HEK293 (cell line): ENCODE measurements around the gene ACACB.
A peak's percentile ranks its signal among the peaks of the same experiment; 100 is the strongest.

Source experiments
- GLIS1 ChIP-seq: fragments of 450-650 bp; formaldehyde crosslinking; IDR thresholded peaks from 2 replicates; pipeline ENCODE4 v1.5.1; 2016; ENCODE audit warnings: missing biosample characterization, missing genetic modification characterization
- KLF10 ChIP-seq: fragments of 450-650 bp; IDR thresholded peaks from 2 replicates; pipeline ENCODE4 v1.5.1; 2018; ENCODE audit warnings: missing biosample characterization, mild to moderate bottlenecking, missing genetic modification characterization
- KLF16 ChIP-seq: fragments of 450-650 bp; formaldehyde crosslinking; IDR thresholded peaks from 2 replicates; pipeline ENCODE4 v1.5.1; 2017; ENCODE audit warnings: missing biosample characterization, missing genetic modification characterization
- MEIS1 ChIP-seq: sonication (generic); formaldehyde crosslinking; IDR thresholded peaks from 2 replicates; pipeline ENCODE4 v1.8.1; 2022; ENCODE audit warnings: missing genetic modification reagents, mild to moderate bottlenecking, borderline replicate concordance
- OSR2 ChIP-seq: fragments of 450-650 bp; formaldehyde crosslinking; IDR thresholded peaks from 2 replicates; pipeline ENCODE4 v1.5.1; 2016; ENCODE audit warnings: missing biosample characterization, missing genetic modification characterization
- REPIN1 ChIP-seq: fragments of 450-650 bp; formaldehyde crosslinking; IDR thresholded peaks from 2 replicates; pipeline ENCODE4 v1.5.1; 2017; ENCODE audit warnings: missing biosample characterization, missing genetic modification characterization, low read depth
- TCF7L2 ChIP-seq: IDR thresholded peaks from 2 replicates; pipeline ENCODE4 v1.6.1; 2011; ENCODE audit warnings: low read depth, mild to moderate bottlenecking, inconsistent platforms, low read length, moderate library complexity, borderline replicate concordance
- WT1 ChIP-seq: fragments of 450-650 bp; formaldehyde crosslinking; IDR thresholded peaks from 2 replicates; pipeline ENCODE4 v1.5.1; 2016; ENCODE audit warnings: missing biosample characterization, missing genetic modification characterization
- YY2 ChIP-seq: fragments of 450-650 bp; formaldehyde crosslinking; IDR thresholded peaks from 2 replicates; pipeline ENCODE4 v1.5.1; 2016; ENCODE audit warnings: missing biosample characterization, missing genetic modification characterization
- ZBTB20 ChIP-seq: fragments of 450-650 bp; formaldehyde crosslinking; IDR thresholded peaks from 2 replicates; pipeline ENCODE4 v1.5.1; 2016; ENCODE audit warnings: missing biosample characterization, missing genetic modification characterization
- ZBTB48 ChIP-seq: fragments of 450-650 bp; formaldehyde crosslinking; IDR thresholded peaks from 2 replicates; pipeline ENCODE4 v1.5.1; 2016; ENCODE audit warnings: missing biosample characterization, missing genetic modification characterization
- ZBTB49 ChIP-seq: fragments of 450-650 bp; formaldehyde crosslinking; IDR thresholded peaks from 2 replicates; pipeline ENCODE4 v1.5.1; 2016; ENCODE audit warnings: missing biosample characterization, missing genetic modification characterization, low read depth
- ZNF169 ChIP-seq: fragments of 450-650 bp; formaldehyde crosslinking; IDR thresholded peaks from 2 replicates; pipeline ENCODE4 v1.5.1; 2016; ENCODE audit warnings: missing biosample characterization, missing genetic modification characterization
- ZNF274 ChIP-seq, 2 experiments: fragments of 200-500 bp in 1 of 2; fragments of 450-650 bp in 1 of 2; sonication (Bioruptor generic) in 1 of 2; formaldehyde crosslinking in 1 of 2; IDR thresholded peaks; 2 replicates each; pipeline versions ENCODE4 v1.5.1 to v1.6.1; 2014 to 2016; ENCODE audit warnings: borderline replicate concordance in 1 of 2, inconsistent platforms in 1 of 2, low read length in 1 of 2, missing biosample characterization in 1 of 2, missing genetic modification characterization in 1 of 2
- ZNF394 ChIP-seq: fragments of 450-650 bp; formaldehyde crosslinking; IDR thresholded peaks from 2 replicates; pipeline ENCODE4 v1.5.1; 2016; ENCODE audit warnings: missing biosample characterization, missing genetic modification characterization, mild to moderate bottlenecking, moderate library complexity, borderline replicate concordance
- ZNF423 ChIP-seq: fragments of 450-650 bp; formaldehyde crosslinking; IDR thresholded peaks from 2 replicates; pipeline ENCODE4 v1.5.1; 2016; ENCODE audit warnings: missing biosample characterization, missing genetic modification characterization
- ZNF514 ChIP-seq: fragments of 450-650 bp; formaldehyde crosslinking; IDR thresholded peaks from 2 replicates; pipeline ENCODE4 v1.5.1; 2016; ENCODE audit warnings: missing biosample characterization, missing genetic modification characterization
- ZNF521 ChIP-seq: fragments of 450-650 bp; formaldehyde crosslinking; IDR thresholded peaks from 2 replicates; pipeline ENCODE4 v1.5.1; 2017; ENCODE audit warnings: missing biosample characterization, mild to moderate bottlenecking, missing genetic modification characterization
- ZNF560 ChIP-seq: fragments of 450-650 bp; formaldehyde crosslinking; IDR thresholded peaks from 2 replicates; pipeline ENCODE4 v1.5.1; 2017; ENCODE audit warnings: missing biosample characterization, missing genetic modification characterization, borderline replicate concordance
- ZNF571 ChIP-seq: fragments of 450-650 bp; formaldehyde crosslinking; IDR thresholded peaks from 2 replicates; pipeline ENCODE4 v1.5.0; 2017; ENCODE audit warnings: missing biosample characterization, missing genetic modification characterization
- ZSCAN4 ChIP-seq: fragments of 450-650 bp; formaldehyde crosslinking; IDR thresholded peaks from 2 replicates; pipeline ENCODE4 v1.5.1; 2017; ENCODE audit warnings: missing biosample characterization, missing genetic modification characterization
- TF ChIP-seq, protein P1 (sequence below): fragments of 450-650 bp; formaldehyde crosslinking; IDR thresholded peaks from 2 replicates; pipeline ENCODE4 v1.5.1; 2016; ENCODE audit warnings: missing biosample characterization, missing genetic modification characterization
- TF ChIP-seq, protein P2 (sequence below): fragments of 450-650 bp; formaldehyde crosslinking; IDR thresholded peaks from 2 replicates; pipeline ENCODE4 v1.5.1; 2016; ENCODE audit warnings: missing biosample characterization, missing genetic modification characterization
- TF ChIP-seq, protein P3 (sequence below): fragments of 450-650 bp; formaldehyde crosslinking; conservative IDR thresholded peaks from 2 replicates; pipeline ENCODE4 v1.5.1; 2016; ENCODE audit warnings: low read depth, missing biosample characterization, missing genetic modification characterization
- TF ChIP-seq, protein P4 (sequence below): fragments of 450-650 bp; formaldehyde crosslinking; IDR thresholded peaks from 2 replicates; pipeline ENCODE4 v1.5.1; 2016; ENCODE audit warnings: missing biosample characterization, missing genetic modification characterization

Gene ACACB

DNA sequence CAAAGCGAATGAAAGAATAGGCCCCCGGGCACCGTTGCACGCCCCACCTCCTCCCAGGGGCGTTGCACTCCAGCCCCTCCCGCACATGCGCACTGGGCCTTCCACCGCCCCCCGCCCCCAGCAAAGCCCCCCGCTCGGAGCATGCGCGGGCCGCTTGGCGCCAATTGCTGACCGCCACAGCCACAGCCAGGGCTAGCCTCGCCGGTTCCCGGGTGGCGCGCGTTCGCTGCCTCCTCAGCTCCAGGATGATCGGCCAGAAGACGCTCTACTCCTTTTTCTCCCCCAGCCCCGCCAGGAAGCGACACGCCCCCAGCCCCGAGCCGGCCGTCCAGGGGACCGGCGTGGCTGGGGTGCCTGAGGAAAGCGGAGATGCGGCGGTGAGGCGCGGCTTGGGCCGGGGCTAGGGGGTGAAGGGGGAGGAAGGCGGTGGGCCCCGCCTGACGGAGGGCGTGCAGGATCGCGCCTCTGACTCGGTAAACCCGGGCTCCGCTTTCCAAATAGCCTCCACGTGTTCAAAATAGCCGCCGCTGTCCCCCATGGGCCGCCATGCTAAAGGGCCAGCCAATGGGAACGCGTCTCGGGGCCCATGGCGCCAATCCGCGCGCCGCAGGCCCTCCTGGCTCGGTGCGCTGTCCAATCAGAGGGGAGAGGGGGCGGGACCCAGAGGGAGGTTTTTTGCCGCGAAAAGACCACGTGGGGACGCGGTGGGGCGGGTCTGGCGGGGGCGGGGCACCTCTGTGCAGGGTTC lies 18.8 kb upstream of the ACACB start, which contains the start of gene UNG (continued):
- TF ChIP-seq ZBTB49 (tag by site-specific recombination) (no peak), ZNF521 (tag by site-specific recombination) (no peak), ZBTB20 (tag by site-specific recombination) (peak; percentile 97), OSR2 (no peak), YY2 (tag by site-specific recombination) (peak; percentile 85), KLF16 (tag by site-specific recombination) (peak; percentile 63; the same call in 1 of the 2 replicates), WT1 (no peak), TCF7L2 (no peak), REPIN1 (tag by site-specific recombination) (no peak), ZNF169 (no peak), ZNF394 (tag by site-specific recombination) (peak; percentile 23; the same call in 1 of the 2 replicates), GLIS1 (peak; percentile 70), MEIS1 (CRISPR knock-in tag) (no peak), ZSCAN4 (tag by site-specific recombination) (no peak), ZBTB48 (tag by site-specific recombination) (peak; percentile 17; the same call in 1 of the 2 replicates), ZNF274 (IDR thresholded peaks at IDR 0.05; ENCODE audit: low read length) (no peak), ZNF274 (tag by site-specific recombination; IDR thresholded peaks at IDR 0.05; ENCODE audit: borderline replicate concordance) (no peak), ZNF560 (tag by site-specific recombination) (no peak), ZNF423 (tag by site-specific recombination) (no peak), ZNF571 (tag by site-specific recombination) (no peak), ZNF514 (tag by site-specific recombination) (no peak), KLF10 (tag by site-specific recombination) (peak; percentile 68; the same call in 1 of the 2 replicates)
- TF ChIP-seq, protein P1, sequence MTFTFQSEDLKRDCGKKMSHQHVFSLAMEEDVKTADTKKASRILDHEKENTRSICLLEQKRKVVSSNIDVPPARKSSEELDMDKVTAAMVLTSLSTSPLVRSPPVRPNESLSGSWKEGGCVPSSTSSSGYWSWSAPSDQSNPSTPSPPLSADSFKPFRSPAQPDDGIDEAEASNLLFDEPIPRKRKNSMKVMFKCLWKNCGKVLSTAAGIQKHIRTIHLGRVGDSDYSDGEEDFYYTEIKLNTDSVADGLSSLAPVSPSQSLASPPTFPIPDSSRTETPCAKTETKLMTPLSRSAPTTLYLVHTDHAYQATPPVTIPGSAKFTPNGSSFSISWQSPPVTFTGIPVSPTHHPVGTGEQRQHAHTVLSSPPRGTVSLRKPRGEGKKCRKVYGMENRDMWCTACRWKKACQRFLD (tag by site-specific recombination): peak; percentile 79; the same call in 1 of the 2 replicates
- TF ChIP-seq, protein P2, sequence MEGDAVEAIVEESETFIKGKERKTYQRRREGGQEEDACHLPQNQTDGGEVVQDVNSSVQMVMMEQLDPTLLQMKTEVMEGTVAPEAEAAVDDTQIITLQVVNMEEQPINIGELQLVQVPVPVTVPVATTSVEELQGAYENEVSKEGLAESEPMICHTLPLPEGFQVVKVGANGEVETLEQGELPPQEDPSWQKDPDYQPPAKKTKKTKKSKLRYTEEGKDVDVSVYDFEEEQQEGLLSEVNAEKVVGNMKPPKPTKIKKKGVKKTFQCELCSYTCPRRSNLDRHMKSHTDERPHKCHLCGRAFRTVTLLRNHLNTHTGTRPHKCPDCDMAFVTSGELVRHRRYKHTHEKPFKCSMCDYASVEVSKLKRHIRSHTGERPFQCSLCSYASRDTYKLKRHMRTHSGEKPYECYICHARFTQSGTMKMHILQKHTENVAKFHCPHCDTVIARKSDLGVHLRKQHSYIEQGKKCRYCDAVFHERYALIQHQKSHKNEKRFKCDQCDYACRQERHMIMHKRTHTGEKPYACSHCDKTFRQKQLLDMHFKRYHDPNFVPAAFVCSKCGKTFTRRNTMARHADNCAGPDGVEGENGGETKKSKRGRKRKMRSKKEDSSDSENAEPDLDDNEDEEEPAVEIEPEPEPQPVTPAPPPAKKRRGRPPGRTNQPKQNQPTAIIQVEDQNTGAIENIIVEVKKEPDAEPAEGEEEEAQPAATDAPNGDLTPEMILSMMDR (tag by site-specific recombination): 0 out of 2 replicates have a peak, but pooled peaks have one; percentile 19
- TF ChIP-seq, protein P3, sequence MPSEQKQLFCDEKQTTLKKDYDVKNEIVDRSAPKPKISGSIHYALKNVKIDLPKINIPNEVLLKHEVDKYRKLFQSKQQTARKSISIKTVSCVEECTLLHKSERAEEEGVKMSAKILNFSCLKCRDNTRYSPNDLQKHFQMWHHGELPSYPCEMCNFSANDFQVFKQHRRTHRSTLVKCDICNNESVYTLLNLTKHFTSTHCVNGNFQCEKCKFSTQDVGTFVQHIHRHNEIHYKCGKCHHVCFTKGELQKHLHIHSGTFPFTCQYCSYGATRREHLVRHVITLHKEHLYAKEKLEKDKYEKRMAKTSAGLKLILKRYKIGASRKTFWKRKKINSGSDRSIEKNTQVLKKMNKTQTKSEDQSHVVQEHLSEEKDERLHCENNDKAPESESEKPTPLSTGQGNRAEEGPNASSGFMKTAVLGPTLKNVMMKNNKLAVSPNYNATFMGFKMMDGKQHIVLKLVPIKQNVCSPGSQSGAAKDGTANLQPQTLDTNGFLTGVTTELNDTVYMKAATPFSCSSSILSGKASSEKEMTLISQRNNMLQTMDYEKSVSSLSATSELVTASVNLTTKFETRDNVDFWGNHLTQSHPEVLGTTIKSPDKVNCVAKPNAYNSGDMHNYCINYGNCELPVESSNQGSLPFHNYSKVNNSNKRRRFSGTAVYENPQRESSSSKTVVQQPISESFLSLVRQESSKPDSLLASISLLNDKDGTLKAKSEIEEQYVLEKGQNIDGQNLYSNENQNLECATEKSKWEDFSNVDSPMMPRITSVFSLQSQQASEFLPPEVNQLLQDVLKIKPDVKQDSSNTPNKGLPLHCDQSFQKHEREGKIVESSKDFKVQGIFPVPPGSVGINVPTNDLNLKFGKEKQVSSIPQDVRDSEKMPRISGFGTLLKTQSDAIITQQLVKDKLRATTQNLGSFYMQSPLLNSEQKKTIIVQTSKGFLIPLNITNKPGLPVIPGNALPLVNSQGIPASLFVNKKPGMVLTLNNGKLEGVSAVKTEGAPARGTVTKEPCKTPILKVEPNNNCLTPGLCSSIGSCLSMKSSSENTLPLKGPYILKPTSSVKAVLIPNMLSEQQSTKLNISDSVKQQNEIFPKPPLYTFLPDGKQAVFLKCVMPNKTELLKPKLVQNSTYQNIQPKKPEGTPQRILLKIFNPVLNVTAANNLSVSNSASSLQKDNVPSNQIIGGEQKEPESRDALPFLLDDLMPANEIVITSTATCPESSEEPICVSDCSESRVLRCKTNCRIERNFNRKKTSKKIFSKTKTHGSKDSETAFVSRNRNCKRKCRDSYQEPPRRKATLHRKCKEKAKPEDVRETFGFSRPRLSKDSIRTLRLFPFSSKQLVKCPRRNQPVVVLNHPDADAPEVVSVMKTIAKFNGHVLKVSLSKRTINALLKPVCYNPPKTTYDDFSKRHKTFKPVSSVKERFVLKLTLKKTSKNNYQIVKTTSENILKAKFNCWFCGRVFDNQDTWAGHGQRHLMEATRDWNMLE (tag by site-specific recombination): no peak
- TF ChIP-seq, protein P4, sequence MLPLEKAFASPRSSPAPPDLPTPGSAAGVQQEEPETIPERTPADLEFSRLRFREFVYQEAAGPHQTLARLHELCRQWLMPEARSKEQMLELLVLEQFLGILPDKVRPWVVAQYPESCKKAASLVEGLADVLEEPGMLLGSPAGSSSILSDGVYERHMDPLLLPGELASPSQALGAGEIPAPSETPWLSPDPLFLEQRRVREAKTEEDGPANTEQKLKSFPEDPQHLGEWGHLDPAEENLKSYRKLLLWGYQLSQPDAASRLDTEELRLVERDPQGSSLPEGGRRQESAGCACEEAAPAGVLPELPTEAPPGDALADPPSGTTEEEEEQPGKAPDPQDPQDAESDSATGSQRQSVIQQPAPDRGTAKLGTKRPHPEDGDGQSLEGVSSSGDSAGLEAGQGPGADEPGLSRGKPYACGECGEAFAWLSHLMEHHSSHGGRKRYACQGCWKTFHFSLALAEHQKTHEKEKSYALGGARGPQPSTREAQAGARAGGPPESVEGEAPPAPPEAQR (tag by site-specific recombination): 0 out of 2 replicates have a peak, but pooled peaks have one; percentile 10
